Esophagus muscularis mucosa (tissue), 4 donors: ENCODE measurements around the gene SPEM2.

Experiments used
- CTCF ChIP-seq, 3 experiments: fragments of 200-600 bp in 2 of 3; fragments of 450-650 bp in 1 of 3; sonication (generic) in 2 of 3; IDR thresholded peaks; one replicate each; pipeline ENCODE4 v1.5.1; 2017 to 2019; ENCODE audit warnings: antibody characterized with exemption in 3 of 3, mild to moderate bottlenecking in 2 of 3, moderate library complexity in 1 of 3
- EP300 ChIP-seq: sonication (generic); formaldehyde crosslinking; IDR thresholded peaks from one replicate; pipeline ENCODE4 v1.6.1; 2017; ENCODE audit warnings: antibody characterized with exemption
- POLR2AphosphoS5 ChIP-seq, 2 donors: sonication (generic); formaldehyde crosslinking; IDR thresholded peaks; one replicate each; pipeline ENCODE4 v1.6.1; 2017; ENCODE audit warnings: antibody characterized with exemption in 2 of 2

GRCh38 chr17:7475764-7476422 is 50.5 kb downstream of the SPEM2 start:
- TF ChIP-seq CTCF (IDR thresholded peaks at IDR 0.05) (no peak), POLR2AphosphoS5 (IDR thresholded peaks at IDR 0.05) (peak; percentile 77 to 90), EP300 (no peak)
